Mucosa of descending colon (tissue), 3 donors: ENCODE data around the gene PZP. TPM values are rescaled to one million over a fixed set of nuclear protein-coding genes. Genes with fewer than 3 reads are reported as not detected.
"Not testable (repeated sequence)": the region's sequence is repeated elsewhere in the genome, so short reads cannot be mapped to it uniquely, and the experiment has no call there.

Source experiments
- ATAC-seq: fragments of 200-7000 bp; cut with Tn5 transposase; one replicate; pipeline ENCODE4 v1.9.1; 2020; ENCODE audit warnings: mild to moderate bottlenecking, moderate library complexity
- DNase-seq, 3 donors: peaks; one replicate each; pipeline ENCODE4 v3.0.0-alpha.2; 2020
- H3K36me3 ChIP-seq: fragments of 200-600 bp; one replicate; pipeline ENCODE4 v1.8.0; 2021; ENCODE audit warnings: low read depth, mild to moderate bottlenecking
- H3K4me1 ChIP-seq: fragments of 200-600 bp; one replicate; pipeline ENCODE4 v1.8.0; 2021; ENCODE audit warnings: low read depth, mild to moderate bottlenecking
- H3K4me3 ChIP-seq: fragments of 200-600 bp; one replicate; pipeline ENCODE4 v1.8.0; 2021; ENCODE audit warnings: mild to moderate bottlenecking
- H3K9me3 ChIP-seq: fragments of 200-600 bp; one replicate; pipeline ENCODE4 v1.8.0; 2021; ENCODE audit warnings: mild to moderate bottlenecking
- intact Hi-C, 2 donors: fragments of 100-400 bp; cut with DNase I in 1 of 2; cut with micrococcal nuclease in 1 of 2; formaldehyde crosslinking; loops; one replicate each; pipeline versions ENCODE4 v1.11.0 to v1.11.1; 2022; cut with DNase I, micrococcal nuclease
- total RNA-seq, 3 donors: library from RNA; stranded (reverse); fragmentation: NEBNext Ultra II Directional in 2 of 3; extraction: Animal tissue kit (Norgen Biotek cat#: 25700) in 2 of 3; gene quantifications; one replicate each; pipeline versions ENCODE4 v1.2.1 to v1.2.4, GENCODE V29; 2021 to 2023
- TF ChIP-seq, protein P1 (sequence below): fragments of 200-600 bp; IDR thresholded peaks from one replicate; pipeline ENCODE4 v1.8.0; 2022; ENCODE audit warnings: antibody characterized with exemption, mild to moderate bottlenecking
- donor health status: DM: no; HTN: no; CAD: no; lungs with moderate emphysema.
- donor health status: DM: no; HTN: no; CAD: no.
- donor health status: DM: no; HTN: yes; CAD: no.

Gene PZP
- total RNA-seq, 3 donors from 2014 or later: 0.07 TPM; not detected in 2

- TF ChIP-seq, protein P1, sequence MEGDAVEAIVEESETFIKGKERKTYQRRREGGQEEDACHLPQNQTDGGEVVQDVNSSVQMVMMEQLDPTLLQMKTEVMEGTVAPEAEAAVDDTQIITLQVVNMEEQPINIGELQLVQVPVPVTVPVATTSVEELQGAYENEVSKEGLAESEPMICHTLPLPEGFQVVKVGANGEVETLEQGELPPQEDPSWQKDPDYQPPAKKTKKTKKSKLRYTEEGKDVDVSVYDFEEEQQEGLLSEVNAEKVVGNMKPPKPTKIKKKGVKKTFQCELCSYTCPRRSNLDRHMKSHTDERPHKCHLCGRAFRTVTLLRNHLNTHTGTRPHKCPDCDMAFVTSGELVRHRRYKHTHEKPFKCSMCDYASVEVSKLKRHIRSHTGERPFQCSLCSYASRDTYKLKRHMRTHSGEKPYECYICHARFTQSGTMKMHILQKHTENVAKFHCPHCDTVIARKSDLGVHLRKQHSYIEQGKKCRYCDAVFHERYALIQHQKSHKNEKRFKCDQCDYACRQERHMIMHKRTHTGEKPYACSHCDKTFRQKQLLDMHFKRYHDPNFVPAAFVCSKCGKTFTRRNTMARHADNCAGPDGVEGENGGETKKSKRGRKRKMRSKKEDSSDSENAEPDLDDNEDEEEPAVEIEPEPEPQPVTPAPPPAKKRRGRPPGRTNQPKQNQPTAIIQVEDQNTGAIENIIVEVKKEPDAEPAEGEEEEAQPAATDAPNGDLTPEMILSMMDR: no peak
- Histone ChIP-seq H3K4me1 (no peaks in the 10 kb centered on the region), H3K4me3 (no peak overlapping the region), H3K36me3 (no peaks in the 10 kb centered on the region), H3K9me3 (no peaks in the 10 kb centered on the region)
- no peak for ATAC-seq
- intact Hi-C loops: no loop called here
- no peak for DNase-seq
Measured at GRCh38 chr12:9237286-9237685, 29.1 kb upstream of the PZP start.

DNA sequence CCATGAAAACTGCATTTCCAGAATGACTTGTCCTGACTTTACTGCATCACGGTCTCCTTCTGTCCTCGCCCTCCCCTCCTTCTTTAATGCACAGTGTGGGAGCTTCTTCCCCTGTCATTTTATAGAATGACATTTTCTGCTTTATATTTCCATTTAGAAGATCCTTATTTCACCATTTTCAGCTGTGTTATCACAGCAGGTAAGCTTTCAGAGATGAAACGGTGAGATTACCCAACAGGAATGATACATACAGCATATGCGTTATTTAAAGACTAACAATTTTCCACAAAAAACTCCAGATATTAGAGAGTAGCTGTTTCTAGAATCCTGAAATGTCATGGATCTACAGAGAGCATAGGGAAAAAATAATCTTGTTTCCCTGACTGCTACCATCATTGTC, 27.3 kb upstream of the PZP start:
- DNase-seq: no peak

GRCh38 chr12:9227950-9228349, 19.8 kb upstream of the PZP start:
- intact Hi-C loops: no loop called here
- no peaks in the 10 kb centered on the region for H3K4me1 ChIP-seq
- H3K36me3 ChIP-seq: no peaks in the 10 kb centered on the region
- H3K4me3 ChIP-seq: no peak overlapping the region
- TF ChIP-seq, protein P1: no peak
- H3K9me3 ChIP-seq: no peaks in the 10 kb centered on the region
- DNase-seq (no peak), ATAC-seq (peak; percentile 40)

More for the DNA sequence above, 27.3 kb upstream of the PZP start:
- TF ChIP-seq, protein P1: no peak
- H3K4me3 ChIP-seq: no peak overlapping the region
- no peak for ATAC-seq
- H3K9me3 ChIP-seq: no peaks in the 10 kb centered on the region
- H3K36me3 ChIP-seq: no peaks in the 10 kb centered on the region
- intact Hi-C loops: no loop called here
- no peaks in the 10 kb centered on the region for H3K4me1 ChIP-seq

DNA sequence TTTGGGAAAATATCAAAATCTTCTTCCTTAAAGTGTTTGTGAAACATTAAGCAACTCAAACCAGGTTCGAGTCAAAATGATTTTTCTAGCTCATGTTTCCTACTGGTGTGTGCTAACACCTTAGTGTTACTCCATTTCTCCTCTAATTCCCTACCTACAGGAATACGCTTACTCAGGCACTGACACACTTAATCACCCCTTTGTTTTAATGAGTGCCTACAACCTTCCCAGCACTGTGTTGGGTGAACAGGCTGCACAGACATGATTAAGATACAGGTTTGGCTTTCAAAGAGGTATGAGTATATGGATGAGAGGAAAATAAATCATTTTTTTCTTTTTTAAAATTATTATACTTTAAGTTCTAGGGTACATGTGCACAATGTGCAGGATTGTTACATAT, 15.6 kb upstream of the PZP start:
- intact Hi-C loops: no loop called here
- Histone ChIP-seq H3K4me1 (no peaks in the 10 kb centered on the region), H3K9me3 (no peaks in the 10 kb centered on the region), H3K36me3 (no peaks in the 10 kb centered on the region), H3K4me3 (no peak overlapping the region)
- DNase-seq (no peak), ATAC-seq (no peak)
- TF ChIP-seq, protein P1: no peak

DNA sequence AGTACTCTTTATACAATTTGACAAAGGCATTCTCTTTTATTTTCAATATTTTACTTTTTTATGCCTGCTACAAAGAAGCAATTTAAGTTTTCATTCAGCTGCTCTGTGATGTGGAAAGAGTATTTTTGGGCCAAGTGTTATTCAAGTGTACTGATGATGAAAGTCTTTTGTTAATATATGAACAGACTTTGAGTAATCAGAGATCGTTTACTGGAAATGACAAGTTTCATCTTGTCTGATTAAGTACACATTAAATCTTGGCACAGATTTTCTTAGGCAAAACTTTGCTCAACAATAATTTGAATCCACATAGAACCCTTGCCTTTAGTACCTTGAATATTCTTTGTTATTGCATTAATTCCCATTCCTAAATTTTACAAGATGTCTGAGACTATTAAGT, 13.3 kb upstream of the PZP start:
- H3K36me3 ChIP-seq: no peaks in the 10 kb centered on the region
- intact Hi-C loops: no loop called here
- H3K4me3 ChIP-seq: no peak overlapping the region
- TF ChIP-seq, protein P1: no peak
- ATAC-seq (no peak), DNase-seq (no peak)
- H3K9me3 ChIP-seq: no peaks in the 10 kb centered on the region
- no peaks in the 10 kb centered on the region for H3K4me1 ChIP-seq

DNA sequence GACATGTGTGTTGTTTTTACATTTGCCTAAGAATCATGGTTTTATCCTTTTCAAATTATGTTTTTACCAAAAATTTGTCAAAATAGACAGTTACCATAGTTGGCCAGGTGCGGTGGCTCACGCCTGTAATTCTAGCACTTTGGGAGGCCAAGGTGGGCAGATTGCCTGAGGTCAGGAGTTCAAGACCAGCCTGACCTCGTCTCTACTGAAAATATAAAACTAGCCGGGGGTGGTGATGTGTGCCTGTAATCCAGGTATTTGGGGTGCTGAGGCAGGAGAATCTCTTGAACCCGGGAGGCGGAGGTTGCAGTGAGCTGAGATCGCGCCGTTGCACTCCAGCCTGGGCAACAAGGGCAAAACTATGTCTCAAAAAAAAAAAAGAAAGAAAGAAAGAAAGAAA, 12.8 kb upstream of the PZP start:
- H3K9me3 ChIP-seq, ATAC-seq, intact Hi-C loops, H3K4me1 ChIP-seq, DNase-seq, H3K36me3 ChIP-seq, H3K4me3 ChIP-seq: not testable (repeated sequence)
